Stimulated activated CD4-positive, alpha-beta T cell treated with anti-CD3 and anti-CD28 coated beads, Interleukin-15, amount 100 ng/mL, for 48 hours (primary cell): Measurements from ENCODE around the gene GOLGA6L9.
"Not testable (repeated sequence)": the region's sequence is repeated elsewhere in the genome, so short reads cannot be mapped to it uniquely, and the experiment has no call there.

Source experiments
- DNase-seq, 2 donors: peaks; one replicate each; pipeline ENCODE4 v3.0.0-alpha.2; 2020; ENCODE audit warnings: low read depth in 2 of 2

GOLGA6L9 gene

GRCh38 chr15:82429693-82430092, at the start of gene GOLGA6L9:
Gene GOLGA6L9 (plus strand): TSS chr15:82429816. CDS start chr15:82430080, 264 bp downstream.
- DNase-seq, result not testable (repeated sequence)

GRCh38 chr15:82381330-82381955, 48.2 kb upstream of the GOLGA6L9 start:
- not testable (repeated sequence) for DNase-seq

GRCh38 chr15:82387209-82387608, 42.4 kb upstream of the GOLGA6L9 start:
- DNase-seq, result not testable (repeated sequence)

GRCh38 chr15:82390152-82390551, 39.5 kb upstream of the GOLGA6L9 start:
- not testable (repeated sequence) for DNase-seq

GRCh38 chr15:82392077-82392476, 37.5 kb upstream of the GOLGA6L9 start:
- DNase-seq, result not testable (repeated sequence)

GRCh38 chr15:82393671-82394070, 35.9 kb upstream of the GOLGA6L9 start:
- no peak for DNase-seq

- DNase-seq, result not testable (repeated sequence)
These were observed 33.8 kb upstream of the GOLGA6L9 start for GRCh38 chr15:82395788-82396187.

- no peak for DNase-seq
These were observed 31.8 kb upstream of the GOLGA6L9 start for GRCh38 chr15:82397817-82398216.

GRCh38 chr15:82398785-82399184, 30.8 kb upstream of the GOLGA6L9 start:
- no peak for DNase-seq

- not testable (repeated sequence) for DNase-seq
These were observed 30.1 kb upstream of the GOLGA6L9 start for GRCh38 chr15:82399366-82400103.

GRCh38 chr15:82401918-82402317, 27.7 kb upstream of the GOLGA6L9 start:
- not testable (repeated sequence) for DNase-seq

- DNase-seq, result not testable (repeated sequence)
These were observed 27.3 kb upstream of the GOLGA6L9 start for GRCh38 chr15:82402341-82402740.

- not testable (repeated sequence) for DNase-seq
These were observed 23.4 kb upstream of the GOLGA6L9 start for GRCh38 chr15:82406211-82406610.

GRCh38 chr15:82410306-82410705, 19.3 kb upstream of the GOLGA6L9 start:
- DNase-seq, result not testable (repeated sequence)

- DNase-seq, result not testable (repeated sequence)
These were observed 18.0 kb upstream of the GOLGA6L9 start for GRCh38 chr15:82411595-82411994.

GRCh38 chr15:82414525-82415191, 15.0 kb upstream of the GOLGA6L9 start:
- DNase-seq, result not testable (repeated sequence)

- DNase-seq, result not testable (repeated sequence)
These were observed 9.1 kb upstream of the GOLGA6L9 start for GRCh38 chr15:82420516-82420915.

GRCh38 chr15:82420966-82421365, 8.7 kb upstream of the GOLGA6L9 start:
- not testable (repeated sequence) for DNase-seq

GRCh38 chr15:82427117-82427516, 2.5 kb upstream of the GOLGA6L9 start:
- not testable (repeated sequence) for DNase-seq

GRCh38 chr15:82445420-82445819, 15.8 kb downstream of the GOLGA6L9 start:
- DNase-seq, result peak; percentile 6 to 14

- DNase-seq, result not testable (repeated sequence)
These were observed 27.7 kb downstream of the GOLGA6L9 start for GRCh38 chr15:82457336-82457735.

GRCh38 chr15:82465629-82466028, 36.0 kb downstream of the GOLGA6L9 start:
- DNase-seq, result not testable (repeated sequence)
